ENCODE data around the gene GFOD2. TPM values are rescaled to one million over a fixed set of nuclear protein-coding genes. Genes with fewer than 3 reads are reported as not detected.

Gene GFOD2
- total and polyA plus RNA-seq, 2 of the 8 experiments (the other 6 are each of a cell fraction or from before 2014, with no cell fraction given) = 21.4 to 33.2 TPM

DNA sequence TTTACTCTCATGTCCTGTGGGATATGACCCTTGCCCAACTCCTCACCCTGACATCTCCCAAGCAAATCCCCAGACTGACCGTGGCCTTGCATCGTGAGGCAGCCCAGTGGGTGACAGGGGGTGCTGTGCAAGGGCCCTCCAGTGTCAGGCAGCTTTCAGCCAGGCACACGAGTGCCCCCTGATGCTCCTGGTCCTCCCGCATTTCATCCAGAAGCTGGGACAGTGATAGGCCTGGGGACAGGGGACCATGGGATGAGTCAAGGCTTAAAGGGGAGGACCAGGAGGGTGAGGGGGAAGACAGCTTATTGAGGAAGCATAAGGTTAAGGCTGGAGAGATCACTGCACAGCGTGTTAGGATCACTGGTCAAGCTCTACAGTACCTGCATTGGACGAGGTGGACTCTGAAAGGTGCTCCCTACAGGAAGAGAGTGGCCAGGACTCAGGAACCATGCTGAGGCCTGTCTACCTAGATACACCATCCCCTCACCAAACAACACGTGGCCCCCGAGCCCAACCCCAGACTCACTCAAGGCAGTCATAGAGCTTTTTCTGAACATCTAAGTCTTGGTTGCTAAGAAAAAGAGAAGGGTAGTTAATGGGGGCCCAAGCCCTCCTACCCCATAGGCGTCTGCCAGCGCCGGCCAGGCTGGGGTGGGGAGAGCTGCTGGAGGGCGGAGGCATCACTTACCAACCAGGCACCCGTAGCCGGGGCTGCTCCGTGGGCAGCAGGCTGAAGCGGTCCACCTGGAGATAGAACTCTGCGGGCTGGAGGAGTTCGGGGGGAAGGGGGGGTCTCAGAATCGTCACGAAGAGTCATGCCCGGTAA is 60.1 kb downstream of the GFOD2 start:
- Histone ChIP-seq H3K27ac (ENCODE audit: low read depth, low read length) (no peak overlapping the region), H3K56ac (replicated peaks; ENCODE audit: insufficient read length, low read depth, low read length) (no peak overlapping the region), H4K5ac (ENCODE audit: insufficient read length, low read depth, low read length) (no peak overlapping the region), H2BK120ac (replicated peaks; ENCODE audit: low read depth, low read length) (no peak overlapping the region), H3K27me3 (replicated peaks in 1 of 4; ENCODE audit: control insufficient read depth in 3 of 4, extremely low read depth in 1 of 4, insufficient read depth in 3 of 4, low read length in 3 of 4) (peaks cover 0 to 5% (median 4%) of the 10 kb centered on the region in 4 experiments; a peak in 3 of 7 replicates), H3K4me2 (ENCODE audit: insufficient read depth in 1 of 2, low read depth in 2 of 2, low read length in 2 of 2) (peak overlapping the region; percentile 73 to 99), H3K18ac (ENCODE audit: extremely low read depth, low read length) (no peak overlapping the region; the same call in 1 of the 2 replicates), H2BK12ac (ENCODE audit: low read depth, low read length) (no peak overlapping the region), H4K91ac (replicated peaks; ENCODE audit: insufficient read length, low read length) (no peak overlapping the region), H3K23me2 (ENCODE audit: low read depth, low read length) (peaks cover 16% of the 10 kb centered on the region), H3K79me1 (ENCODE audit: low read depth, low read length) (no peaks in the 10 kb centered on the region; the same call in 1 of the 2 replicates), H3K14ac (ENCODE audit: insufficient read length) (no peak overlapping the region), H2BK15ac (ENCODE audit: low read length) (no peak overlapping the region), H3K9ac (replicated peaks in 1 of 4; ENCODE audit: extremely low read depth in 1 of 4, low read depth in 3 of 4, low read length in 3 of 4) (peak overlapping the region in 3 of 4 experiments; percentile 58 to 88 (median 71); a peak in 4 of 7 replicates), H3K4me3 (ENCODE audit: extremely low read depth in 1 of 4, insufficient read depth in 2 of 4, low read depth in 3 of 4, low read length in 4 of 4) (peak overlapping the region; percentile 86 to 98 (median 89)), H2BK20ac (ENCODE audit: low read length) (no peak overlapping the region), H4K20me1 (replicated peaks in 1 of 2; ENCODE audit: control insufficient read depth in 1 of 2, insufficient read depth in 2 of 2, low read length in 2 of 2) (peaks cover 5 to 6% of the 10 kb centered on the region in 2 experiments), H2BK5ac (ENCODE audit: low read depth, low read length) (no peak overlapping the region), H4K8ac (ENCODE audit: extremely low read depth, insufficient read depth, low read length) (no peak overlapping the region; the same call in 1 of the 2 replicates), H3K9me3 (ENCODE audit: insufficient read depth in 2 of 2, low read depth in 1 of 2, low read length in 1 of 2) (no peaks in the 10 kb centered on the region), H2AK5ac (ENCODE audit: low read depth, low read length) (no peak overlapping the region), H2AFZ (ENCODE audit: low read length) (no peak overlapping the region), H3K4ac (replicated peaks; ENCODE audit: insufficient read length, low read depth, low read length) (no peak overlapping the region), H3K79me2 (ENCODE audit: control insufficient read depth in 1 of 2, insufficient read depth in 2 of 2, low read length in 2 of 2) (no peaks in the 10 kb centered on the region), H3K23ac (ENCODE audit: insufficient read length) (no peak overlapping the region), H3K36me3 (ENCODE audit: control insufficient read depth in 2 of 4, insufficient read depth in 4 of 4, low read length in 3 of 4) (peaks cover 0 to 4% (median 2%) of the 10 kb centered on the region in 4 experiments; a peak in 1 of 8 replicates), H3K4me1 (replicated peaks in 1 of 4; ENCODE audit: control insufficient read depth in 3 of 4, insufficient read depth in 4 of 4, low read length in 3 of 4) (peaks cover 0 to 18% (median 11%) of the 10 kb centered on the region in 4 experiments; a peak in 5 of 7 replicates)
- FAIRE-seq (no peak), DNase-seq (ENCODE audit: low read depth in 1 of 2, low spot score in 2 of 2) (no peak)
- POLR2A ChIA-PET (ENCODE audit: partially characterized antibody) = interaction anchor here (0.5 to 2.8 kb wide), 5 partner anchors 95 to 209 kb away, joined by 3 to 12 read pairs (median 3); partner anchors contain the start of gene CTCF
- CTCF ChIA-PET (ENCODE audit: partially characterized antibody) = interaction anchor here (0.6 to 13.7 kb wide), 8 partner anchors 9 to 145 kb away, joined by 3 to 202 read pairs (median 10); partner anchors contain the start of genes CARMIL2 and RIPOR1
- 48% methylated on average over 21 of the region's 21 CpGs; no CpG with 5 or more reads in 1 of the 2 experiments for WGBS, 2 experiments (ENCODE audit: extremely low coverage in 1 of 2, insufficient coverage in 1 of 2, insufficient read length in 1 of 2, insufficient replicate concordance in 2 of 2, low coverage in 1 of 2, low lambda C conversion rate in 2 of 2, missing lambda C conversion rate in 1 of 2)
- no peak for TF ChIP-seq SP2 (IDR thresholded peaks at IDR 0.05; ENCODE audit: low read length)
- TF ChIP-seq SIRT6 (IDR thresholded peaks at IDR 0.05; ENCODE audit: low read length) = no peak
- TF ChIP-seq RXRA (IDR thresholded peaks at IDR 0.05; ENCODE audit: insufficient read depth, low read depth, low read length) = no peak
- no peak for TF ChIP-seq BACH1 (IDR thresholded peaks at IDR 0.05; ENCODE audit: low read length)
- no peak for TF ChIP-seq SIX5 (IDR thresholded peaks at IDR 0.05; ENCODE audit: low read depth, low read length)
- TF ChIP-seq CBX8 (IDR thresholded peaks at IDR 0.05; ENCODE audit: borderline replicate concordance, low read depth, low read length) = no peak

Measured in H1 (cell line).